Activated CD4-positive, alpha-beta T cell treated with anti-CD3 and anti-CD28 coated beads, Interleukin-2, amount 10 ng/mL, durations not matched to agents 24 days and 14 days (primary cell): ENCODE measurements around the gene SOX15. TPM values are rescaled to one million over a fixed set of nuclear protein-coding genes. Genes with fewer than 3 reads are reported as not detected.
A peak's percentile ranks its signal among the peaks of the same experiment; 100 is the strongest.
"Not testable (repeated sequence)": the region's sequence is repeated elsewhere in the genome, so short reads cannot be mapped to it uniquely, and the experiment has no call there.

Source experiments
- DNase-seq: peaks from one replicate; pipeline ENCODE4 v3.0.0; 2022
- H3K27ac Mint-ChIP-seq: one replicate; pipeline ENCODE4 v1.8.0; 2022; ENCODE audit warnings: mild to moderate bottlenecking, mixed read lengths
- H3K27me3 Mint-ChIP-seq: one replicate; pipeline ENCODE4 v1.8.0; 2022; ENCODE audit warnings: mixed read lengths
- H3K36me3 Mint-ChIP-seq: one replicate; pipeline ENCODE4 v1.8.0; 2022; ENCODE audit warnings: low read depth, mild to moderate bottlenecking, mixed read lengths
- H3K4me1 Mint-ChIP-seq: one replicate; pipeline ENCODE4 v1.8.0; 2021; ENCODE audit warnings: mixed read lengths
- H3K4me3 Mint-ChIP-seq: one replicate; pipeline ENCODE4 v1.8.0; 2022; ENCODE audit warnings: mild to moderate bottlenecking, moderate library complexity, mixed read lengths
- H3K9me3 Mint-ChIP-seq: one replicate; pipeline ENCODE4 v1.8.0; 2021; ENCODE audit warnings: mixed read lengths
- intact Hi-C: fragments of 100-400 bp; cut with micrococcal nuclease; formaldehyde crosslinking; loops from one replicate; pipeline ENCODE4 v1.15.1; 2023
- total RNA-seq: library from RNA; stranded (reverse); gene quantifications from 2 replicates; pipeline ENCODE4 v1.2.3, GENCODE V29; 2022

Gene SOX15
- total RNA-seq, 1 donor from 2014 or later = not detected

GRCh38 chr17:7620835-7621234 is 30.9 kb upstream of the SOX15 start:
- DNase-seq = no peak
- H3K4me1 Mint-ChIP-seq = peaks cover 4% of the 10 kb centered on the region
- no peaks in the 10 kb centered on the region for H3K9me3 Mint-ChIP-seq
- H3K27ac Mint-ChIP-seq = no peak overlapping the region
- intact Hi-C loops = no loop called here
- H3K27me3 Mint-ChIP-seq = peaks cover 1% of the 10 kb centered on the region
- no peak overlapping the region for H3K4me3 Mint-ChIP-seq
- H3K36me3 Mint-ChIP-seq = peaks cover 1% of the 10 kb centered on the region

GRCh38 chr17:7618608-7619007 is 28.7 kb upstream of the SOX15 start:
- no peak overlapping the region for H3K27ac Mint-ChIP-seq
- peaks cover 12% of the 10 kb centered on the region for H3K4me1 Mint-ChIP-seq
- DNase-seq = no peak
- no peak overlapping the region for H3K4me3 Mint-ChIP-seq
- intact Hi-C loops = loop anchor here (5.0 kb wide), 1 partner anchor 34 kb away; the partner anchor contains the start of gene ATP1B2
- peaks cover 1% of the 10 kb centered on the region for H3K27me3 Mint-ChIP-seq
- H3K36me3 Mint-ChIP-seq = peaks cover 3% of the 10 kb centered on the region
- no peaks in the 10 kb centered on the region for H3K9me3 Mint-ChIP-seq

GRCh38 chr17:7615265-7615747 is 25.4 kb upstream of the SOX15 start:
- H3K27me3 Mint-ChIP-seq = no peaks in the 10 kb centered on the region
- no peaks in the 10 kb centered on the region for H3K9me3 Mint-ChIP-seq
- peaks cover 18% of the 10 kb centered on the region for H3K36me3 Mint-ChIP-seq
- no peak for DNase-seq
- peak overlapping the region; percentile 91 for H3K27ac Mint-ChIP-seq
- intact Hi-C loops = loop anchor here (1.0 to 5.0 kb wide), 2 partner anchors 32 to 37 kb away; partner anchors contain the start of genes ATP1B2 and MPDU1
- peak overlapping the region; percentile 77 for H3K4me3 Mint-ChIP-seq
- H3K4me1 Mint-ChIP-seq = peaks cover 33% of the 10 kb centered on the region

GRCh38 chr17:7614425-7615264 is 24.8 kb upstream of the SOX15 start, which contains the start of gene FXR2:
Gene FXR2, minus strand, starts transcription at chr17:7614897. Its CDS starts 365 bp downstream, at chr17:7614532.
- no peaks in the 10 kb centered on the region for H3K27me3 Mint-ChIP-seq
- DNase-seq = peak; percentile 99
- no peaks in the 10 kb centered on the region for H3K9me3 Mint-ChIP-seq
- H3K36me3 Mint-ChIP-seq = peaks cover 18% of the 10 kb centered on the region
- H3K4me1 Mint-ChIP-seq = peaks cover 33% of the 10 kb centered on the region
- peak within 1 kb of the TSS; percentile 91 for H3K27ac Mint-ChIP-seq
- H3K4me3 Mint-ChIP-seq = peak within 1 kb of the TSS; percentile 87
- intact Hi-C loops = loop anchor here (1.0 to 5.0 kb wide), 3 partner anchors 31 to 74 kb away; partner anchors contain the start of genes ATP1B2, MPDU1 and WRAP53

GRCh38 chr17:7613769-7614424 is 24.0 kb upstream of the SOX15 start:
- DNase-seq = peak; percentile 68
- intact Hi-C loops = loop anchor here (1.0 kb wide), 1 partner anchor 74 kb away; the partner anchor contains the start of gene WRAP53
- peaks cover 18% of the 10 kb centered on the region for H3K36me3 Mint-ChIP-seq
- no peaks in the 10 kb centered on the region for H3K9me3 Mint-ChIP-seq
- peak overlapping the region; percentile 65 for H3K27ac Mint-ChIP-seq
- H3K27me3 Mint-ChIP-seq = no peaks in the 10 kb centered on the region
- peaks cover 37% of the 10 kb centered on the region for H3K4me1 Mint-ChIP-seq
- peak overlapping the region; percentile 87 for H3K4me3 Mint-ChIP-seq

- Mint-ChIP-seq H3K27ac (peak overlapping the region; percentile 64), H3K27me3 (no peaks in the 10 kb centered on the region), H3K36me3 (peaks cover 18% of the 10 kb centered on the region), H3K9me3 (no peaks in the 10 kb centered on the region), H3K4me3 (peak overlapping the region; percentile 39), H3K4me1 (peaks cover 33% of the 10 kb centered on the region)
- intact Hi-C loops = no loop called here
- no peak for DNase-seq
Observed at GRCh38 chr17:7612294-7612640, 22.4 kb upstream of the SOX15 start.

GRCh38 chr17:7611635-7612293 is 21.9 kb upstream of the SOX15 start:
- Mint-ChIP-seq H3K9me3 (no peaks in the 10 kb centered on the region), H3K36me3 (peaks cover 18% of the 10 kb centered on the region), H3K4me3 (peak overlapping the region; percentile 39), H3K4me1 (peaks cover 33% of the 10 kb centered on the region), H3K27ac (peak overlapping the region; percentile 64), H3K27me3 (no peaks in the 10 kb centered on the region)
- no peak for DNase-seq
- intact Hi-C loops = no loop called here

GRCh38 chr17:7610641-7611040 is 20.7 kb upstream of the SOX15 start:
- Mint-ChIP-seq H3K4me3 (no peak overlapping the region), H3K4me1 (peaks cover 35% of the 10 kb centered on the region), H3K36me3 (peaks cover 25% of the 10 kb centered on the region), H3K27me3 (no peaks in the 10 kb centered on the region), H3K9me3 (no peaks in the 10 kb centered on the region), H3K27ac (no peak overlapping the region)
- intact Hi-C loops = no loop called here
- DNase-seq = no peak

- DNase-seq = no peak
- H3K4me3 Mint-ChIP-seq = no peak overlapping the region
- intact Hi-C loops = no loop called here
- no peaks in the 10 kb centered on the region for H3K9me3 Mint-ChIP-seq
- no peaks in the 10 kb centered on the region for H3K27me3 Mint-ChIP-seq
- peaks cover 35% of the 10 kb centered on the region for H3K36me3 Mint-ChIP-seq
- peaks cover 11% of the 10 kb centered on the region for H3K4me1 Mint-ChIP-seq
- H3K27ac Mint-ChIP-seq = peak overlapping the region; percentile 14
Observed at GRCh38 chr17:7606280-7606679, 16.4 kb upstream of the SOX15 start.

GRCh38 chr17:7597561-7597960 is 7.7 kb upstream of the SOX15 start:
- H3K9me3 Mint-ChIP-seq, H3K27me3 Mint-ChIP-seq, intact Hi-C loops, H3K27ac Mint-ChIP-seq, H3K4me3 Mint-ChIP-seq, DNase-seq, H3K4me1 Mint-ChIP-seq: not testable (repeated sequence)
- peaks cover 61% of the 10 kb centered on the region for H3K36me3 Mint-ChIP-seq

GRCh38 chr17:7593296-7593695 is 3.4 kb upstream of the SOX15 start:
- no peak overlapping the region for H3K27ac Mint-ChIP-seq
- intact Hi-C loops = no loop called here
- DNase-seq = no peak
- peaks cover under 1% of the 10 kb centered on the region for H3K4me1 Mint-ChIP-seq
- no peaks in the 10 kb centered on the region for H3K9me3 Mint-ChIP-seq
- H3K36me3 Mint-ChIP-seq = peaks cover 60% of the 10 kb centered on the region
- no peaks in the 10 kb centered on the region for H3K27me3 Mint-ChIP-seq
- no peak overlapping the region for H3K4me3 Mint-ChIP-seq

- no peak for DNase-seq
- Mint-ChIP-seq H3K4me3 (no peak overlapping the region), H3K4me1 (peaks cover 3% of the 10 kb centered on the region), H3K27ac (no peak overlapping the region), H3K36me3 (peaks cover 67% of the 10 kb centered on the region), H3K9me3 (no peaks in the 10 kb centered on the region), H3K27me3 (no peaks in the 10 kb centered on the region)
- intact Hi-C loops = no loop called here
Observed at GRCh38 chr17:7592422-7593021, 2.6 kb upstream of the SOX15 start.

- H3K27me3 Mint-ChIP-seq = no peaks in the 10 kb centered on the region
- H3K9me3 Mint-ChIP-seq = no peaks in the 10 kb centered on the region
- DNase-seq = no peak
- intact Hi-C loops = no loop called here
- no peak overlapping the region for H3K27ac Mint-ChIP-seq
- peaks cover 3% of the 10 kb centered on the region for H3K4me1 Mint-ChIP-seq
- H3K36me3 Mint-ChIP-seq = peaks cover 66% of the 10 kb centered on the region
- no peak overlapping the region for H3K4me3 Mint-ChIP-seq
Observed at GRCh38 chr17:7591596-7591995, 1.7 kb upstream of the SOX15 start.
